H9 (cell line): ENCODE measurements around the gene CES2. TPM values are rescaled to one million over a fixed set of nuclear protein-coding genes. Genes with fewer than 3 reads are reported as not detected.
A peak's percentile ranks its signal among the peaks of the same experiment; 100 is the strongest.

Experiments
- DNase-seq: peaks from one replicate; pipeline ENCODE4 v3.0.0-alpha.2; 2017
- H2AFZ ChIP-seq: one replicate; pipeline ENCODE4 v1.6.1; 2013; ENCODE audit warnings: mild to moderate bottlenecking, low read length, control low read depth, moderate library complexity
- H2AK5ac ChIP-seq: 2 replicates; pipeline ENCODE4 v1.6.1; 2013; ENCODE audit warnings: low read length, control low read depth, mixed read lengths; ENCODE audit not compliant: insufficient read length
- H2BK120ac ChIP-seq: one replicate; pipeline ENCODE4 v1.6.1; 2013; ENCODE audit warnings: low read depth, mild to moderate bottlenecking, low read length, control low read depth, inconsistent platforms; ENCODE audit not compliant: poor library complexity, severe bottlenecking
- H2BK12ac ChIP-seq: 2 replicates; pipeline ENCODE4 v1.6.1; 2013; ENCODE audit warnings: low read length, control low read depth, mixed read lengths, low read depth; ENCODE audit not compliant: insufficient read length
- H2BK15ac ChIP-seq: 2 replicates; pipeline ENCODE4 v1.6.1; 2013; ENCODE audit warnings: low read depth, low read length, control low read depth
- H2BK20ac ChIP-seq: one replicate; pipeline ENCODE4 v1.6.1; 2013; ENCODE audit warnings: low read depth, mild to moderate bottlenecking, low read length, control low read depth, inconsistent platforms; ENCODE audit not compliant: poor library complexity, severe bottlenecking
- H2BK5ac ChIP-seq: 2 replicates; pipeline ENCODE4 v1.6.1; 2013; ENCODE audit warnings: low read length, control low read depth, mixed read lengths; ENCODE audit not compliant: insufficient read length
- H3K14ac ChIP-seq: 2 replicates; pipeline ENCODE4 v1.6.1; 2013; ENCODE audit warnings: low read length, control low read depth; ENCODE audit not compliant: insufficient read depth
- H3K18ac ChIP-seq: 2 replicates; pipeline ENCODE4 v1.6.1; 2013; ENCODE audit warnings: low read depth, mild to moderate bottlenecking, mixed read lengths, low read length, control low read depth; ENCODE audit not compliant: insufficient read length
- H3K23ac ChIP-seq: 2 replicates; pipeline ENCODE4 v1.6.1; 2013; ENCODE audit warnings: low read length, control low read depth, mixed read lengths, low read depth; ENCODE audit not compliant: insufficient read length
- H3K23me2 ChIP-seq: 2 replicates; pipeline ENCODE4 v1.6.1; 2013; ENCODE audit warnings: low read depth, mild to moderate bottlenecking, mixed read lengths, low read length, control low read depth; ENCODE audit not compliant: insufficient read length, poor library complexity, severe bottlenecking
- H3K27ac ChIP-seq: 2 replicates; pipeline ENCODE4 v1.5.1; 2013; ENCODE audit warnings: low read length, control low read depth, mixed read lengths, low read depth; ENCODE audit not compliant: insufficient read length
- H3K27me3 ChIP-seq: 2 replicates; pipeline ENCODE4 v1.6.1; 2013; ENCODE audit warnings: low read length, control low read depth, inconsistent platforms; ENCODE audit not compliant: insufficient read depth
- H3K4ac ChIP-seq: 2 replicates; pipeline ENCODE4 v1.6.1; 2013; ENCODE audit warnings: low read depth, mild to moderate bottlenecking, control low read depth, inconsistent platforms, low read length, moderate library complexity
- H3K4me1 ChIP-seq: 2 replicates; pipeline ENCODE4 v1.6.1; 2013; ENCODE audit warnings: low read length, control low read depth, inconsistent platforms; ENCODE audit not compliant: insufficient read depth
- H3K4me2 ChIP-seq: 2 replicates; pipeline ENCODE4 v1.6.1; 2013; ENCODE audit warnings: low read length, control low read depth, mixed read lengths; ENCODE audit not compliant: insufficient read length, insufficient read depth
- H3K56ac ChIP-seq: 2 replicates; pipeline ENCODE4 v1.6.1; 2013; ENCODE audit warnings: low read depth, mild to moderate bottlenecking, mixed read lengths, low read length, control low read depth; ENCODE audit not compliant: insufficient read length
- H3K79me1 ChIP-seq: 2 replicates; pipeline ENCODE4 v1.6.1; 2013; ENCODE audit warnings: low read depth, mild to moderate bottlenecking, moderate library complexity, low read length, control low read depth, inconsistent platforms; ENCODE audit not compliant: insufficient read depth, poor library complexity, severe bottlenecking
- H3K79me2 ChIP-seq: 2 replicates; pipeline ENCODE4 v1.6.1; 2013; ENCODE audit warnings: low read length, control low read depth, inconsistent platforms; ENCODE audit not compliant: insufficient read depth
- H3K9ac ChIP-seq: 2 replicates; pipeline ENCODE4 v1.6.1; 2013; ENCODE audit warnings: low read length, control low read depth, mixed read lengths; ENCODE audit not compliant: insufficient read length; ENCODE audit errors: extremely low read depth
- H3K9me3 ChIP-seq: one replicate; pipeline ENCODE4 v1.6.1; 2013; ENCODE audit warnings: low read depth, low read length, inconsistent platforms; ENCODE audit not compliant: control insufficient read depth
- H3T11ph ChIP-seq: one replicate; pipeline ENCODE4 v1.6.1; 2013; ENCODE audit warnings: mild to moderate bottlenecking, low read length, control low read depth, inconsistent platforms
- H4K20me1 ChIP-seq: one replicate; pipeline ENCODE4 v1.6.1; 2013; ENCODE audit not compliant: control insufficient read depth, insufficient read length, insufficient read depth
- H4K5ac ChIP-seq: 2 replicates; pipeline ENCODE4 v1.6.1; 2013; ENCODE audit warnings: low read depth, mild to moderate bottlenecking, mixed read lengths, low read length, control low read depth; ENCODE audit not compliant: insufficient read length
- H4K8ac ChIP-seq: replicated peaks from 2 replicates; pipeline ENCODE4 v1.6.1; 2013; ENCODE audit warnings: low read length, control low read depth, mixed read lengths, low read depth; ENCODE audit not compliant: insufficient read length
- H4K91ac ChIP-seq: 2 replicates; pipeline ENCODE4 v1.6.1; 2013; ENCODE audit warnings: low read depth, mild to moderate bottlenecking, moderate library complexity, mixed read lengths, low read length, control low read depth; ENCODE audit not compliant: insufficient read length
- H3K27ac Mint-ChIP-seq, 3 experiments: 2 replicates in 2 of 3; 3 replicates in 1 of 3; pipeline ENCODE4 v1.8.0; 2020 to 2021; ENCODE audit warnings: mixed read lengths in 3 of 3, mild to moderate bottlenecking in 1 of 3, moderate library complexity in 1 of 3
- H3K27me3 Mint-ChIP-seq: 2 replicates; pipeline ENCODE4 v1.8.0; 2021; ENCODE audit warnings: low read depth, mild to moderate bottlenecking, moderate library complexity, mixed read lengths
- H3K36me3 Mint-ChIP-seq, 3 experiments: 2 replicates in 2 of 3; 3 replicates in 1 of 3; pipeline ENCODE4 v1.8.0; 2020 to 2021; ENCODE audit warnings: low read depth in 3 of 3, mixed read lengths in 3 of 3; ENCODE audit not compliant: insufficient read depth in 1 of 3
- H3K4me1 Mint-ChIP-seq, 2 experiments: 2 replicates each; pipeline ENCODE4 v1.8.0; 2020; ENCODE audit warnings: mixed read lengths in 2 of 2
- H3K4me3 Mint-ChIP-seq, 2 experiments: 2 replicates in 1 of 2; 3 replicates in 1 of 2; pipeline ENCODE4 v1.8.0; 2020 to 2021; ENCODE audit warnings: mild to moderate bottlenecking in 2 of 2, mixed read lengths in 2 of 2, moderate library complexity in 1 of 2
- H3K9me3 Mint-ChIP-seq, 2 experiments: 2 replicates in 1 of 2; 3 replicates in 1 of 2; pipeline ENCODE4 v1.8.0; 2020; ENCODE audit warnings: mild to moderate bottlenecking in 2 of 2, mixed read lengths in 2 of 2, moderate library complexity in 1 of 2
- WGBS: extraction: QIAGEN DNeasy Blood & Tissue Kit; methylation state at CpG from one replicate; pipeline ENCODE4 v1.1.7; 2013; ENCODE audit warnings: missing lambda C conversion rate, low lambda C conversion rate, mixed read lengths; ENCODE audit not compliant: insufficient read length; ENCODE audit errors: extremely low coverage; 5-methylcytosine and 5-hydroxymethylcytosine counted together
- total RNA-seq: library from RNA; stranded (reverse); gene quantifications from 2 replicates; pipeline ENCODE4 v1.2.1, GENCODE V29; 2021
- TF ChIP-seq, protein P1 (sequence below): fragments of 200-600 bp; sonication (generic); conservative IDR thresholded peaks from 3 replicates; pipeline ENCODE4 v1.8.0; 2021; ENCODE audit warnings: antibody characterized with exemption, mild to moderate bottlenecking

The CES2 gene
- total RNA-seq, 1 experiment from 2014 or later: 28.2 TPM

DNA sequence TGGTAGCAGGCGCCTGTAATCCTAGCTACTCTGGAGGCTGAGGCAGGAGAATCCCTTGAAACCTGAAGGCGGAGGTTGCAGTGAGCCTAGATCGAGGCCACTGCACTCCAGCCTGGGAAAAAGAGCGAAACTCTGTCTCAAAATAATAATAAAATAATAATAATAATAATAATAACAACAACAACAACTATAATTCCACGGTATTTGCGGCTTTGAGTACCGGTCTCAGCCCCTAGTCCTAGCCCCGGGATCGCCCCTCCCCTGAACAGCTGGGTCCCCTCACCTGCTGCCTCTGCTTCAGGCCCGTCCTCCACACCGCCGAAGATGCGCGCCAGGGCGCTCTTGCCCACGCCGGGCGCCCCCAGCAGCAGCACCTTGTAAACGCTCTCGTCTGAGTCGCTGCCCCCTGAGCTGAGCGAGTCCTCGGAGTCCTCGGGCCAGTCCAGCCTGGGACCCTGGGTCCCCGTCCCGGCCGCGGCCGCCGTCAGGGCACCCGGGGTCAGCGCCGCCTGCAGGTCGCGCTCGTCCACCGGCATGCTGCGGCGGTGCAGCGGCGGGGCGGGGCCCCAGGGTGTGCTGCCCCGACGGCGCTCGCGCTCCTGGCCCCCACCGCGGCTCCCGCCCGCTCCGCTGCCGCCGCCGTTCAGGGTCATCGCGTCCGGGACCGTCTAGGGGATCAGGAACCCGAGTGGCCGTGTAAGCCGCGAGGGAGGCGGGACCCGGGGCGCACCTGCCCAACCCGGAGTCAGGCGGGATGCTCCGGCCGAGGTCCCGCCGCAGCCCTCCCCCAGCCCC lies 10.6 kb upstream of the CES2 start:
- no peaks in the 10 kb centered on the region for H3K4me1 ChIP-seq
- H2BK15ac ChIP-seq: no peak overlapping the region
- peak overlapping the region; percentile 45 for H3K4me2 ChIP-seq
- TF ChIP-seq, protein P1, sequence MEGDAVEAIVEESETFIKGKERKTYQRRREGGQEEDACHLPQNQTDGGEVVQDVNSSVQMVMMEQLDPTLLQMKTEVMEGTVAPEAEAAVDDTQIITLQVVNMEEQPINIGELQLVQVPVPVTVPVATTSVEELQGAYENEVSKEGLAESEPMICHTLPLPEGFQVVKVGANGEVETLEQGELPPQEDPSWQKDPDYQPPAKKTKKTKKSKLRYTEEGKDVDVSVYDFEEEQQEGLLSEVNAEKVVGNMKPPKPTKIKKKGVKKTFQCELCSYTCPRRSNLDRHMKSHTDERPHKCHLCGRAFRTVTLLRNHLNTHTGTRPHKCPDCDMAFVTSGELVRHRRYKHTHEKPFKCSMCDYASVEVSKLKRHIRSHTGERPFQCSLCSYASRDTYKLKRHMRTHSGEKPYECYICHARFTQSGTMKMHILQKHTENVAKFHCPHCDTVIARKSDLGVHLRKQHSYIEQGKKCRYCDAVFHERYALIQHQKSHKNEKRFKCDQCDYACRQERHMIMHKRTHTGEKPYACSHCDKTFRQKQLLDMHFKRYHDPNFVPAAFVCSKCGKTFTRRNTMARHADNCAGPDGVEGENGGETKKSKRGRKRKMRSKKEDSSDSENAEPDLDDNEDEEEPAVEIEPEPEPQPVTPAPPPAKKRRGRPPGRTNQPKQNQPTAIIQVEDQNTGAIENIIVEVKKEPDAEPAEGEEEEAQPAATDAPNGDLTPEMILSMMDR: peak; percentile 68
- Mint-ChIP-seq H3K9me3 (no peaks in the 10 kb centered on the region; a peak in 1 of 5 replicates), H3K4me1 (peaks cover 13 to 15% of the 10 kb centered on the region in 2 experiments), H3K4me3 (peak overlapping the region; percentile 72 to 85), H3K36me3 (no peaks in the 10 kb centered on the region), H3K27ac (no peak overlapping the region), H3K27me3 (peaks cover 73% of the 10 kb centered on the region)
- WGBS: no CpG with 5 or more reads among the region's 72 CpGs
- no peaks in the 10 kb centered on the region for H3K9me3 ChIP-seq
- H2AK5ac ChIP-seq: no peak overlapping the region
- no peaks in the 10 kb centered on the region for H3K79me2 ChIP-seq
- DNase-seq: peak; percentile 77
- H3K4ac ChIP-seq: no peak overlapping the region
- H3K56ac ChIP-seq: no peak overlapping the region
- H4K5ac ChIP-seq: no peak overlapping the region
- no peak overlapping the region for H3T11ph ChIP-seq
- H4K20me1 ChIP-seq: no peaks in the 10 kb centered on the region
- H3K23me2 ChIP-seq: peaks cover 5% of the 10 kb centered on the region
- H4K91ac ChIP-seq: no peak overlapping the region
- H3K9ac ChIP-seq: no peak overlapping the region
- H3K27ac ChIP-seq: no peak overlapping the region
- no peak overlapping the region for H2BK5ac ChIP-seq
- H3K27me3 ChIP-seq: peaks cover 15% of the 10 kb centered on the region; the same call in 1 of the 2 replicates
- H3K23ac ChIP-seq: no peak overlapping the region
- no peak overlapping the region for H2AFZ ChIP-seq
- H4K8ac ChIP-seq: no peak overlapping the region
- H2BK20ac ChIP-seq: no peak overlapping the region
- no peak overlapping the region for H2BK120ac ChIP-seq
- no peaks in the 10 kb centered on the region for H3K79me1 ChIP-seq
- H3K18ac ChIP-seq: no peak overlapping the region
- H3K14ac ChIP-seq: no peak overlapping the region; the same call in 1 of the 2 replicates
- no peak overlapping the region for H2BK12ac ChIP-seq
